Limb (tissue), 2 donors: ENCODE measurements around the gene HERC4.
"Not testable (repeated sequence)": the region's sequence is repeated elsewhere in the genome, so short reads cannot be mapped to it uniquely, and the experiment has no call there.

Experiments used
- DNase-seq, 2 donors: peaks; one replicate each; pipeline ENCODE4 v3.0.0-alpha.2; 2016; ENCODE audit errors: extremely low spot score in 2 of 2

The HERC4 gene

DNA sequence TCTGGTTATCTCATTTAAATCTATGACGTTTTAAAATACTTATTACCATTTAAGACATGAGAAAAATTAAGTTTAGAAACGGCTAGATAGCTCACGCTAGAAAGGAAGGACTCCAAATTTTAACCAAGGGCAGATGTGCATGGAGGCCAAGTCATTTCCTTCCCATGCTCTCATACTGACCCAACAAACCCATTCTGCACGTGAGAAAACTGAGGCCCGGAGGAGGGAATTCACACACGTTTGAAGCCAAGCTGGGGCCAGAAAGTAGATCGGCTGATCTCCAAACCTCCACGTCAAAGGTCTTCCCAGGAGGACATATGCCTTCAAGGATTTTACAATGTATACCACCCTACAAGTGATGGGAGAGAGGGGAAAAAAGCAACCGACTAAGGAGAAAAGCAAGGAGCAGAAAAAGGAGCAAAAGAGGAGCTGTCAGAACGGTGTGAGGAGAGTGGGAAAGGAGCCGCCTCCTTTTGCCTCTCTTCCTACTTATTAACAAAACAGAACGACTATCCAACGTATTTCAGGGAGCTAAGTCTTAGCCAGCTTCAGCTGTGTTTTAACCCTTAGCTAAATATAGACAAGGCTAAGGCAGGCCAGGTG, 191.3 kb downstream of the HERC4 start:
- no peak for DNase-seq

DNA sequence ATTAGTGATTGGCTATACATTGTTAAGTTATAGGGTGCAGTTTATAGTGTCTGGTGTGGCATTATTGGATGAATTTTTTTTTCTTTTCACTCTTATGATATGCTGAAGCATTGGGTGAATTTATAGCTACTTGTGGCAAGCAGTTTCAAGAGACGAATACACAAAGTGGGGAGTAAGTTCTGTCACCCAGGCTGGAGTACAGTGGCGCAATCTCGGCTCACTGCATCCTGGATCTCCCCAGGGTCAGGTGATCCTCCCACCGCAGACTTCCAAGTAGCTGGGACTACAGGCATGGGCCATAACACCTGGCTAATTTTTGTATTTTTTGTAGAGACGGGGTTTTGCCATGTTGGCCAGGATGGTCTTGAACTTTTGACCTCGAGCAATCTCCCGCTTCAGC, 196.9 kb downstream of the HERC4 start:
- no peak for DNase-seq

DNA sequence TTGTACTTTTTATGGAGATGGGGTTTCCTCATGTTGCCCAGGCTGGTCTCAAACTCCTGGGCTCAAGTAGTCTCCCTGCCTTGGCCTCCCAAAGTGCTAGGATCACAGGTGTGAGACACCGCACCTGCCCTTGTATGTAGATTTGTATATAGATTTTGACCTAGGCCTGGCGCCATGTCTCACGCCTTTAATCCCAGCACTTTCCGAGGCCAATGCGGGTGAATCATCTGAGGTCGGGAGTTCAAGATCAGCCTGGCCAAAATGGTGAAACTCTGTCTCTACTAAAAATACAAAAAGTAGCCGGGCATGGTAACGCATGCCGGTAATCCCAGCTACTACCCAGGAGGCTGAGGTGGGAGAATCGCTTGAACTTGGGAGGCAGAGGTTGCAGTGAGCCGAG, 197.7 kb downstream of the HERC4 start:
- not testable (repeated sequence) for DNase-seq

DNA sequence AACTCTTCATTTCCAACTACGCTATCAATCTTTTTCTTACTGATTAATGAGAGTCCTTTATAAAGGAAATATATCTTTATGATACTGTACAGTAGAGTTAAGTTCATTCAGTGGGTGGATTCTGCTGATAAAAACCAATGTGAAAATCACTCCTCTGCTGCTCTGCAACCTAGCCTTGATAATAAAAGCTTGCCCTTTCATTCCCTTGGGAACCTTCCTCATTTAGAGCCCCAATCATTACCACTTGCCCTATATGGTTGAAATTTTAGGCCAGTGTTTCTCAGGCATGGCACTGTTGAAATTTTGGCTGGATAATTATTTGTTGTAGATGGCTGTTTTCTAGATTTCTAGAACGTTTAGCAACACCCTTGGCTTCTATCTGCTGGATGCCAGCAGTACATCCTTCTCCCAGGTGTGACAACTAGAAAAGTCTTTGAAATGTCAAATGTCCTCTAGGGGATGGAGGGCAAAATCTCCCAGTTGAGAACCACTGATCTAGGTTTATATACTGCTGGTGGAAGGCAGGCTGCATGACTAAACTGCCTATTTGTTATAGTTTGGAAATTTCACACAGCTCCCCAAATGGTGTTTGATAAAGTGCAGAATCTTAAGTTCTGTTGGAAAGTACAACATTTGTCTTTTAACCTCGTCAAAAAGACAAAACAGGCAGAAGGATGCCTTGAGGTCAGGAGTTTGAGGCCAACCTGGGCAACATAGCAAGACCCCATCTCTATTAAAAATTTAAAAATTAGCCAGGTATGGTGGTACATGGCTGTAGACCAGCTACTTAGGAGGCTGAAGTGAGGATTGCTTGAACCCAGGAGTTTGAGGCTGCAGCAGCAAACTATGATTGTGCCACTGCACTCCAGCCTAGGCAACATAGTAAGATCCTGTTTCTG, 199.5 kb downstream of the HERC4 start:
- DNase-seq: no peak
